ENCODE data around the gene RBMS1. TPM values are rescaled to one million over a fixed set of nuclear protein-coding genes. Genes with fewer than 3 reads are reported as not detected.

Gene RBMS1
- total RNA-seq, 1 donor from 2014 or later, result 35.4 TPM

GRCh38 chr2:160515120-160515519, 21.5 kb upstream of the RBMS1 start:
- H3K4me3 Mint-ChIP-seq, result no peak overlapping the region
- H3K4me1 Mint-ChIP-seq (ENCODE audit: low read depth), result peaks cover 42% of the 10 kb centered on the region
- DNase-seq (ENCODE audit: low spot score), result no peak
- H3K9me3 Mint-ChIP-seq, result no peaks in the 10 kb centered on the region
- H3K36me3 Mint-ChIP-seq (ENCODE audit: low read depth), result peaks cover 5% of the 10 kb centered on the region
- peaks cover 2% of the 10 kb centered on the region for H3K27me3 Mint-ChIP-seq (ENCODE audit: insufficient read depth)
- H3K27ac Mint-ChIP-seq, result peak overlapping the region; percentile 52
- intact Hi-C loops (cut with micrococcal nuclease), result loop anchor here (5.0 kb wide), 1 partner anchor 562 kb away; no protein-coding TSS in a partner anchor

- Mint-ChIP-seq H3K9me3 (no peaks in the 10 kb centered on the region), H3K4me3 (no peak overlapping the region), H3K36me3 (ENCODE audit: low read depth) (peaks cover 5% of the 10 kb centered on the region), H3K4me1 (ENCODE audit: low read depth) (peaks cover 48% of the 10 kb centered on the region), H3K27me3 (ENCODE audit: insufficient read depth) (peaks cover 5% of the 10 kb centered on the region), H3K27ac (no peak overlapping the region)
- no peak for DNase-seq (ENCODE audit: low spot score)
- intact Hi-C loops (cut with micrococcal nuclease), result no loop called here
These were observed 19.5 kb upstream of the RBMS1 start for GRCh38 chr2:160513120-160513519.

- peaks cover 5% of the 10 kb centered on the region for H3K36me3 Mint-ChIP-seq (ENCODE audit: low read depth)
- no peak for DNase-seq (ENCODE audit: low spot score)
- intact Hi-C loops (cut with micrococcal nuclease), result no loop called here
- peaks cover 5% of the 10 kb centered on the region for H3K27me3 Mint-ChIP-seq (ENCODE audit: insufficient read depth)
- no peaks in the 10 kb centered on the region for H3K9me3 Mint-ChIP-seq
- no peak overlapping the region for H3K4me3 Mint-ChIP-seq
- H3K4me1 Mint-ChIP-seq (ENCODE audit: low read depth), result peaks cover 46% of the 10 kb centered on the region
- no peak overlapping the region for H3K27ac Mint-ChIP-seq
These were observed 18.9 kb upstream of the RBMS1 start for GRCh38 chr2:160512491-160512890.

GRCh38 chr2:160510617-160511016, 17.0 kb upstream of the RBMS1 start:
- DNase-seq (ENCODE audit: low spot score), result no peak
- peaks cover 5% of the 10 kb centered on the region for H3K36me3 Mint-ChIP-seq (ENCODE audit: low read depth)
- H3K4me3 Mint-ChIP-seq, result no peak overlapping the region
- intact Hi-C loops (cut with micrococcal nuclease), result no loop called here
- no peaks in the 10 kb centered on the region for H3K9me3 Mint-ChIP-seq
- H3K27ac Mint-ChIP-seq, result no peak overlapping the region
- peaks cover 5% of the 10 kb centered on the region for H3K27me3 Mint-ChIP-seq (ENCODE audit: insufficient read depth)
- H3K4me1 Mint-ChIP-seq (ENCODE audit: low read depth), result peaks cover 45% of the 10 kb centered on the region

GRCh38 chr2:160509016-160509415, 15.4 kb upstream of the RBMS1 start:
- Mint-ChIP-seq H3K36me3 (ENCODE audit: low read depth) (peaks cover 5% of the 10 kb centered on the region), H3K4me1 (ENCODE audit: low read depth) (peaks cover 35% of the 10 kb centered on the region), H3K27ac (no peak overlapping the region), H3K27me3 (ENCODE audit: insufficient read depth) (peaks cover 3% of the 10 kb centered on the region), H3K9me3 (no peaks in the 10 kb centered on the region), H3K4me3 (no peak overlapping the region)
- intact Hi-C loops (cut with micrococcal nuclease), result loop anchor here (5.0 kb wide), 1 partner anchor 162 kb away; no protein-coding TSS in a partner anchor
- DNase-seq (ENCODE audit: low spot score), result no peak

GRCh38 chr2:160507464-160507863, 13.9 kb upstream of the RBMS1 start:
- peaks cover 3% of the 10 kb centered on the region for H3K27me3 Mint-ChIP-seq (ENCODE audit: insufficient read depth)
- intact Hi-C loops (cut with micrococcal nuclease), result loop anchor here (1.0 to 5.0 kb wide), 6 partner anchors 9 to 160 kb away; partner anchors contain the start of gene RBMS1
- H3K27ac Mint-ChIP-seq, result no peak overlapping the region
- peaks cover 29% of the 10 kb centered on the region for H3K4me1 Mint-ChIP-seq (ENCODE audit: low read depth)
- no peaks in the 10 kb centered on the region for H3K9me3 Mint-ChIP-seq
- no peak overlapping the region for H3K4me3 Mint-ChIP-seq
- DNase-seq (ENCODE audit: low spot score), result no peak
- peaks cover 5% of the 10 kb centered on the region for H3K36me3 Mint-ChIP-seq (ENCODE audit: low read depth)

GRCh38 chr2:160507046-160507407, 13.4 kb upstream of the RBMS1 start:
- Mint-ChIP-seq H3K36me3 (ENCODE audit: low read depth) (peaks cover 2% of the 10 kb centered on the region), H3K4me3 (no peak overlapping the region), H3K9me3 (no peaks in the 10 kb centered on the region), H3K4me1 (ENCODE audit: low read depth) (peaks cover 25% of the 10 kb centered on the region), H3K27me3 (ENCODE audit: insufficient read depth) (peaks cover 3% of the 10 kb centered on the region), H3K27ac (peak overlapping the region; percentile 49)
- DNase-seq (ENCODE audit: low spot score), result no peak
- intact Hi-C loops (cut with micrococcal nuclease), result loop anchor here (1.0 to 5.0 kb wide), 6 partner anchors 9 to 160 kb away; partner anchors contain the start of gene RBMS1

- H3K9me3 Mint-ChIP-seq, result no peaks in the 10 kb centered on the region
- H3K4me3 Mint-ChIP-seq, result no peak overlapping the region
- H3K4me1 Mint-ChIP-seq (ENCODE audit: low read depth), result peaks cover 29% of the 10 kb centered on the region
- H3K36me3 Mint-ChIP-seq (ENCODE audit: low read depth), result peaks cover 2% of the 10 kb centered on the region
- H3K27ac Mint-ChIP-seq, result no peak overlapping the region
- peaks cover 3% of the 10 kb centered on the region for H3K27me3 Mint-ChIP-seq (ENCODE audit: insufficient read depth)
- intact Hi-C loops (cut with micrococcal nuclease), result loop anchor here (1.0 to 5.0 kb wide), 6 partner anchors 10 to 159 kb away; partner anchors contain the start of gene RBMS1
- no peak for DNase-seq (ENCODE audit: low spot score)
These were observed 12.9 kb upstream of the RBMS1 start for GRCh38 chr2:160506371-160507045.

GRCh38 chr2:160505256-160505655, 11.6 kb upstream of the RBMS1 start:
- H3K4me3 Mint-ChIP-seq, result no peak overlapping the region
- peaks cover 3% of the 10 kb centered on the region for H3K27me3 Mint-ChIP-seq (ENCODE audit: insufficient read depth)
- no peaks in the 10 kb centered on the region for H3K36me3 Mint-ChIP-seq (ENCODE audit: low read depth)
- no peak for DNase-seq (ENCODE audit: low spot score)
- peaks cover 29% of the 10 kb centered on the region for H3K4me1 Mint-ChIP-seq (ENCODE audit: low read depth)
- H3K27ac Mint-ChIP-seq, result no peak overlapping the region
- intact Hi-C loops (cut with micrococcal nuclease), result loop anchor here (5.0 kb wide), 1 partner anchor 158 kb away; no protein-coding TSS in a partner anchor
- H3K9me3 Mint-ChIP-seq, result no peaks in the 10 kb centered on the region

GRCh38 chr2:160502478-160502877, 8.9 kb upstream of the RBMS1 start:
- DNase-seq (ENCODE audit: low spot score), result no peak
- peaks cover 20% of the 10 kb centered on the region for H3K4me1 Mint-ChIP-seq (ENCODE audit: low read depth)
- H3K36me3 Mint-ChIP-seq (ENCODE audit: low read depth), result peaks cover 3% of the 10 kb centered on the region
- no peak overlapping the region for H3K27ac Mint-ChIP-seq
- no peaks in the 10 kb centered on the region for H3K9me3 Mint-ChIP-seq
- H3K4me3 Mint-ChIP-seq, result no peak overlapping the region
- H3K27me3 Mint-ChIP-seq (ENCODE audit: insufficient read depth), result no peaks in the 10 kb centered on the region
- intact Hi-C loops (cut with micrococcal nuclease), result no loop called here

- peaks cover 9% of the 10 kb centered on the region for H3K4me1 Mint-ChIP-seq (ENCODE audit: low read depth)
- intact Hi-C loops (cut with micrococcal nuclease), result no loop called here
- no peaks in the 10 kb centered on the region for H3K9me3 Mint-ChIP-seq
- H3K27ac Mint-ChIP-seq, result no peak overlapping the region
- peaks cover 3% of the 10 kb centered on the region for H3K36me3 Mint-ChIP-seq (ENCODE audit: low read depth)
- H3K4me3 Mint-ChIP-seq, result no peak overlapping the region
- DNase-seq (ENCODE audit: low spot score), result no peak
- H3K27me3 Mint-ChIP-seq (ENCODE audit: insufficient read depth), result peaks cover 1% of the 10 kb centered on the region
These were observed 7.8 kb upstream of the RBMS1 start for GRCh38 chr2:160501370-160501769.

- H3K4me1 Mint-ChIP-seq (ENCODE audit: low read depth), result peaks cover 14% of the 10 kb centered on the region
- H3K4me3 Mint-ChIP-seq, result no peak overlapping the region
- H3K27me3 Mint-ChIP-seq (ENCODE audit: insufficient read depth), result peaks cover 9% of the 10 kb centered on the region
- intact Hi-C loops (cut with micrococcal nuclease), result loop anchor here (10.0 kb wide), 2 partner anchors 595 to 805 kb away; partner anchors contain the start of genes LY75 and PSMD14
- DNase-seq (ENCODE audit: low spot score), result no peak
- H3K36me3 Mint-ChIP-seq (ENCODE audit: low read depth), result peaks cover 3% of the 10 kb centered on the region
- no peak overlapping the region for H3K27ac Mint-ChIP-seq
- no peaks in the 10 kb centered on the region for H3K9me3 Mint-ChIP-seq
These were observed 6.3 kb upstream of the RBMS1 start for GRCh38 chr2:160499865-160500264.

GRCh38 chr2:160498137-160498536, 4.5 kb upstream of the RBMS1 start:
- no peak for DNase-seq (ENCODE audit: low spot score)
- intact Hi-C loops (cut with micrococcal nuclease), result loop anchor here (10.0 kb wide), 2 partner anchors 593 to 807 kb away; partner anchors contain the start of genes LY75 and PSMD14
- peaks cover 19% of the 10 kb centered on the region for H3K4me1 Mint-ChIP-seq (ENCODE audit: low read depth)
- no peak overlapping the region for H3K27ac Mint-ChIP-seq
- no peak overlapping the region for H3K4me3 Mint-ChIP-seq
- H3K9me3 Mint-ChIP-seq, result no peaks in the 10 kb centered on the region
- peaks cover 3% of the 10 kb centered on the region for H3K36me3 Mint-ChIP-seq (ENCODE audit: low read depth)
- peaks cover 9% of the 10 kb centered on the region for H3K27me3 Mint-ChIP-seq (ENCODE audit: insufficient read depth)
